ENCODE measurements around the gene MYO15A.

- TF ChIP-seq CTCF (optimal IDR thresholded peaks at IDR 0.05 in 1 of 3, IDR thresholded peaks at IDR 0.05 in 1 of 3, conservative IDR thresholded peaks at IDR 0.05 in 1 of 3; ENCODE audit: extremely low read depth in 1 of 3, insufficient read depth in 2 of 3, low read length in 3 of 3) (no peak), EZH2 (IDR thresholded peaks at IDR 0.05; ENCODE audit: low read length) (no peak)
These were observed 105.2 kb downstream of the MYO15A start for GRCh38 chr17:18213666-18214270.

All from keratinocyte (primary cell).